Dermis blood vessel endothelial cell (primary cell): ENCODE data around the gene PITPNC1. TPM values are rescaled to one million over a fixed set of nuclear protein-coding genes. Genes with fewer than 3 reads are reported as not detected.

ENCODE experiments used
- total RNA-seq: library from RNA; depleted of rRNA; stranded (reverse); fragments of >200 nt; gene quantifications from 2 replicates; pipeline ENCODE4 v1.2.3, GENCODE V29; 2014

The PITPNC1 gene
- total RNA-seq, 1 donor from 2014 or later, result 32.0 TPM

Other genes starting within 250 kb of the PITPNC1 start
- 73.9 and 79.2 TPM in 2 replicates for gene HELZ, start 132.1 kb upstream of the PITPNC1 start, total RNA-seq
- 22.8 and 48.4 TPM in 2 replicates for gene PSMD12, start 10.7 kb upstream of the PITPNC1 start, total RNA-seq